Measurements from ENCODE around the gene IQCF2. TPM values are rescaled to one million over a fixed set of nuclear protein-coding genes. Genes with fewer than 3 reads are reported as not detected.

IQCF2 gene
- total RNA-seq, 1 donor from 2014 or later: not detected

DNA sequence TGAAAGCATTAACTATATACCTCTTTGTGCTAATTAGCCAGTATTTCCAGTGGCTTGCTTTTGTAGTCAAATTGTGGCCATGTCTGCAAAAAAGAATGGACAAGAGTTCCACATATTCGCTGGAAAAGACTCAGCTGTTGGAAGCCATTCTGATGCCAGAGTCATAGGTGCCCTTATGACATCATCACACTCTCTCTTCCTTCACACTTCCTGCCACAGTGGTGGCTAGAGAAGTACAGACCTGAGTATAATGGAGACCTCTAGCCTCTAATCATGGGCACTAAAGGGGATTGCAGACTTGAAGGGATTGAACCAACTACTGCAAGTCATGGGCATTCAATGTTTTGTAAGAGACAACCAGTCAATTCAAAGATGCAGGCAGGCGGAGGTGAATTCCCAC is 44.0 kb upstream of the IQCF2 start:
- Histone ChIP-seq H3K36me3 (ENCODE audit: control insufficient read depth, insufficient read depth, low read length) (no peaks in the 10 kb centered on the region), H3K27me3 (ENCODE audit: control insufficient read depth, insufficient read depth, low read length) (peaks cover 5% of the 10 kb centered on the region), H3K4me3 (ENCODE audit: low read depth, low read length) (no peak overlapping the region)
- no peak for DNase-seq (ENCODE audit: low read depth)
- TF ChIP-seq CTCF (IDR thresholded peaks at IDR 0.05; ENCODE audit: insufficient read depth, low read length, poor library complexity, severe bottlenecking): no peak

DNA sequence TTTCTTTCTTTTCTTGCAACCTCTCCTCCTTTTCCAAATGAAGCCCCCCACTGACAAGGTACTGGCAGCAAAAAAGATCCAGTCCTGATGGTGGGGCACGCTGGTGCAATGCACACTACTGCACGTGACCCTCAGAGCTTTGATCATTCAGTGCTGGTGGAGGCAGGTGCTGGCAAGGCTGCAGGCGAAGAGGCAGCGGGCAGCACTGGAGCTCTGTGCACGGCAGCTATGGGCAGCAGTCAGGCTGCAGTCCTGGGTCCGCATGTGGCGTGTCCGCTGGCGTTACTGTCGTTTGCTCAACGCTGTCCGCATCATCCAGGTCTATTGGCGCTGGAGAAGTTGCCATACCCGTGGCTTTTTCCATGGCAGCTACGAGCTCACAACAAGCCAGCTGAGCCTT is 42.3 kb upstream of the IQCF2 start:
- TF ChIP-seq CTCF (IDR thresholded peaks at IDR 0.05; ENCODE audit: insufficient read depth, low read length, poor library complexity, severe bottlenecking): no peak
- H3K4me3 ChIP-seq (ENCODE audit: low read depth, low read length): no peak overlapping the region
- no peak for DNase-seq (ENCODE audit: low read depth)
- H3K27me3 ChIP-seq (ENCODE audit: control insufficient read depth, insufficient read depth, low read length): peaks cover 5% of the 10 kb centered on the region
- H3K36me3 ChIP-seq (ENCODE audit: control insufficient read depth, insufficient read depth, low read length): no peaks in the 10 kb centered on the region

DNA sequence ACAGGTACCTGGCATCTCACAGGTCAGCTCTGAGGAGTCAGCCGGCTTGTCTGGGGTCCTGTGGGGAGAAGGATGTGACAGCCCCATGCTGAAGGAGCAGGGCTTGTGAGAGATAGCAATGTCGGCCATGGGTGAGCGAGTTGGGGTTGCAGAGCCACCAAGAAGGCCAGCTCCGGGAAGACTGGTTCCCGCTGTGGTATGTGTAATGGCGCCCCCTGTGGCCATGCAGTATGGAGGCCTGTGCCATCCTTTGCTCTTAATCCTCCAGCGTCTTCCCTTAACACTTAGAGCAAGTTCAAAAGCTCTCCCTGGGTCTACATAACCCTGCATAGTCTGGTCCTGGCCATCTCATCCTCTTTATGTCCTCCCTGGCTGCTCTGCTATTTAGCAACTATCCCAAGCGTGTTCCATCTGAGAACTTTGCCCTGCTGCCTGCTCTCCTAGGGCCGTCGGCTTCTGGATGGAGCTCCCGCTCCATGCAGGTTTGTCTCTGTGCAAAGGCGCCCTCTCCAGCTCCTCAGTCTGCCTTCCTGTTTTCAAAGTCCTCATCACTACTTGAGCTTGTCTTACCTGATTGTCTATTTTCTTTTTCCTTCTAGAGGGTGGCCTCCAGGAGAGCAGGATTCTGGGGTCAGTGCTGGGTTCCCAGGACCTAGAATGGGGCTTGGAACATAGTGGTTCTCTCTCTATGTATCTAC is 41.6 kb upstream of the IQCF2 start:
- H3K36me3 ChIP-seq (ENCODE audit: control insufficient read depth, insufficient read depth, low read length): no peaks in the 10 kb centered on the region
- H3K27me3 ChIP-seq (ENCODE audit: control insufficient read depth, insufficient read depth, low read length): peaks cover 5% of the 10 kb centered on the region
- no peak overlapping the region for H3K4me3 ChIP-seq (ENCODE audit: low read depth, low read length)
- no peak for DNase-seq (ENCODE audit: low read depth)
- no peak for TF ChIP-seq CTCF (IDR thresholded peaks at IDR 0.05; ENCODE audit: insufficient read depth, low read length, poor library complexity, severe bottlenecking)

- DNase-seq (ENCODE audit: low read depth): no peak
- no peaks in the 10 kb centered on the region for H3K27me3 ChIP-seq (ENCODE audit: control insufficient read depth, insufficient read depth, low read length)
- H3K36me3 ChIP-seq (ENCODE audit: control insufficient read depth, insufficient read depth, low read length): no peaks in the 10 kb centered on the region
- TF ChIP-seq CTCF (IDR thresholded peaks at IDR 0.05; ENCODE audit: insufficient read depth, low read length, poor library complexity, severe bottlenecking): no peak
- no peak overlapping the region for H3K4me3 ChIP-seq (ENCODE audit: low read depth, low read length)
These were observed 33.1 kb upstream of the IQCF2 start for GRCh38 chr3:51828297-51828696.

DNA sequence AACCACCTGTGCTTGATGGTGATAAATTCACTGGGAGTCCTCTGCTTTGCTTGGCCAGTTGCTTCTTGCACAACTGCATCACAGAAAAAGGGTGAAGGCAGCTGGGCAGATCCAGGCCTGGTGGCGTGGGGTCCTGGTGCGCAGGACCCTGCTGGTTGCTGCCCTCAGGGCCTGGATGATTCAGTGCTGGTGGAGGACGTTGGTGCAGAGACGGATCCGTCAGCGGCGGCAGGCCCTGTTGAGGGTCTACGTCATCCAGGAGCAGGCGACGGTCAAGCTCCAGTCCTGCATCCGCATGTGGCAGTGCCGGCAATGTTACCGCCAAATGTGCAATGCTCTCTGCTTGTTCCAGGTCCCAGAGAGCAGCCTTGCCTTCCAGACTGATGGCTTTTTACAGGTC is 31.1 kb upstream of the IQCF2 start:
- no peaks in the 10 kb centered on the region for H3K36me3 ChIP-seq (ENCODE audit: control insufficient read depth, insufficient read depth, low read length)
- no peaks in the 10 kb centered on the region for H3K27me3 ChIP-seq (ENCODE audit: control insufficient read depth, insufficient read depth, low read length)
- no peak for DNase-seq (ENCODE audit: low read depth)
- H3K4me3 ChIP-seq (ENCODE audit: low read depth, low read length): no peak overlapping the region
- no peak for TF ChIP-seq CTCF (IDR thresholded peaks at IDR 0.05; ENCODE audit: insufficient read depth, low read length, poor library complexity, severe bottlenecking)

DNA sequence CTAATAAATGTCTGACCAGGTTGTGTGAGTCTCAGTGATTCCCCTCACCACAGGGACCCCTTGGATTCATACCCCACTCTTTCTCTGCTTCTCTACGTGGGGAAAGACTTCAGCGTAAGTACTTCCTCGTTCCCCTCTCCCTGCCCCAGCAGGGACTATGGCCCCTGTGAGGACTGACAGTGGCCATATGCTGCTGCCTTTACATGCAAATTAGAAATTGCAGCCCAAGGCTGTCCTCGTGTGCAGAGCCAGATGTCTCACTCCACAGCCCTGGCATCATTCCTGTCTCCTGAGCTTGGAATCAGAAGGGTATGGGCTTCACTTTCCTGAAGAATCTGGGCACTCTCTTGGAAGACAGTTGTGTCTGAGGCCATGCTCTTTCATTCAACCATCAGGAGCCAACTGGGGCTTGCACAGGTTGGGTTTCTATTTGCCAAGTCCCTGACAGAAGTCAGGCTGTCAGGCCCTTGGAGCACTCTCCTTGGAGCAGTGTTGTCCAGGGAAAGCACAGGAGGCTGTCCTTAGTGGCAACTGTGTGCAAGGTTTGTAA is 30.5 kb upstream of the IQCF2 start:
- no peak for DNase-seq (ENCODE audit: low read depth)
- Histone ChIP-seq H3K27me3 (ENCODE audit: control insufficient read depth, insufficient read depth, low read length) (no peaks in the 10 kb centered on the region), H3K36me3 (ENCODE audit: control insufficient read depth, insufficient read depth, low read length) (no peaks in the 10 kb centered on the region), H3K4me3 (ENCODE audit: low read depth, low read length) (no peak overlapping the region)
- no peak for TF ChIP-seq CTCF (IDR thresholded peaks at IDR 0.05; ENCODE audit: insufficient read depth, low read length, poor library complexity, severe bottlenecking)
